Uterus (tissue), 4 donors: ENCODE data around the gene CYP1A2. TPM values are rescaled to one million over a fixed set of nuclear protein-coding genes. Genes with fewer than 3 reads are reported as not detected.

Experiments
- DNase-seq, 2 donors: peaks; one replicate each; pipeline ENCODE4 v3.0.0-alpha.2; 2019 to 2020
- H3K27ac ChIP-seq, 2 donors: fragments of 200-600 bp; sonication (generic); 1 replicate in 1 of 2; 2 replicates in 1 of 2; pipeline ENCODE4 v1.5.1; 2016 to 2018
- H3K27me3 ChIP-seq, 2 donors: fragments of 200-600 bp; sonication (generic); one replicate each; pipeline ENCODE4 v1.5.1; 2018 to 2019; ENCODE audit warnings: control low read depth in 1 of 2
- H3K36me3 ChIP-seq, 2 donors: fragments of 200-600 bp; sonication (generic); one replicate each; pipeline ENCODE4 v1.5.1; 2019; ENCODE audit warnings: control low read depth in 1 of 2
- H3K4me1 ChIP-seq, 2 donors: fragments of 200-600 bp; sonication (generic); one replicate each; pipeline ENCODE4 v1.5.1; 2018 to 2019; ENCODE audit warnings: control low read depth in 1 of 2
- H3K4me3 ChIP-seq, 2 donors: fragments of 200-600 bp; sonication (generic); 1 replicate in 1 of 2; 2 replicates in 1 of 2; pipeline ENCODE4 v1.5.1; 2018 to 2019; ENCODE audit warnings: mild to moderate bottlenecking in 1 of 2
- H3K9me3 ChIP-seq, 2 donors: fragments of 200-600 bp; sonication (generic); one replicate each; pipeline ENCODE4 v1.5.1; 2019; ENCODE audit warnings: control low read depth in 1 of 2
- POLR2A ChIP-seq, 2 donors: fragments of 450-650 bp; IDR thresholded peaks; one replicate each; pipeline ENCODE4 v1.6.1; 2016; ENCODE audit warnings: antibody characterized with exemption in 2 of 2, mild to moderate bottlenecking in 1 of 2, moderate library complexity in 1 of 2
- intact Hi-C: fragments of 100-400 bp; cut with DNase I; formaldehyde crosslinking; loops from one replicate; pipeline ENCODE4 v1.15.1; 2023; ENCODE audit warnings: low total_unique reads
- total RNA-seq, 4 donors: library from RNA; depleted of rRNA in 3 of 4; stranded (reverse); fragments of >200 nt in 3 of 4; gene quantifications; one replicate each; pipeline versions ENCODE4 v1.1.0 to v1.2.4, GENCODE V29; 2014 to 2023
- TF ChIP-seq, protein P1 (sequence below), 4 experiments: fragments of 200-600 bp in 2 of 4; fragments of 450-650 bp in 2 of 4; sonication (generic) in 2 of 4; IDR thresholded peaks; one replicate each; pipeline ENCODE4 v1.5.1; 2016 to 2019; ENCODE audit warnings: antibody characterized with exemption in 4 of 4, mild to moderate bottlenecking in 2 of 4, moderate library complexity in 1 of 4
- donor health status: DM: yes; HTN: yes; CAD: no.

The CYP1A2 gene, protein sequence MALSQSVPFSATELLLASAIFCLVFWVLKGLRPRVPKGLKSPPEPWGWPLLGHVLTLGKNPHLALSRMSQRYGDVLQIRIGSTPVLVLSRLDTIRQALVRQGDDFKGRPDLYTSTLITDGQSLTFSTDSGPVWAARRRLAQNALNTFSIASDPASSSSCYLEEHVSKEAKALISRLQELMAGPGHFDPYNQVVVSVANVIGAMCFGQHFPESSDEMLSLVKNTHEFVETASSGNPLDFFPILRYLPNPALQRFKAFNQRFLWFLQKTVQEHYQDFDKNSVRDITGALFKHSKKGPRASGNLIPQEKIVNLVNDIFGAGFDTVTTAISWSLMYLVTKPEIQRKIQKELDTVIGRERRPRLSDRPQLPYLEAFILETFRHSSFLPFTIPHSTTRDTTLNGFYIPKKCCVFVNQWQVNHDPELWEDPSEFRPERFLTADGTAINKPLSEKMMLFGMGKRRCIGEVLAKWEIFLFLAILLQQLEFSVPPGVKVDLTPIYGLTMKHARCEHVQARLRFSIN
- not detected for total RNA-seq

DNA sequence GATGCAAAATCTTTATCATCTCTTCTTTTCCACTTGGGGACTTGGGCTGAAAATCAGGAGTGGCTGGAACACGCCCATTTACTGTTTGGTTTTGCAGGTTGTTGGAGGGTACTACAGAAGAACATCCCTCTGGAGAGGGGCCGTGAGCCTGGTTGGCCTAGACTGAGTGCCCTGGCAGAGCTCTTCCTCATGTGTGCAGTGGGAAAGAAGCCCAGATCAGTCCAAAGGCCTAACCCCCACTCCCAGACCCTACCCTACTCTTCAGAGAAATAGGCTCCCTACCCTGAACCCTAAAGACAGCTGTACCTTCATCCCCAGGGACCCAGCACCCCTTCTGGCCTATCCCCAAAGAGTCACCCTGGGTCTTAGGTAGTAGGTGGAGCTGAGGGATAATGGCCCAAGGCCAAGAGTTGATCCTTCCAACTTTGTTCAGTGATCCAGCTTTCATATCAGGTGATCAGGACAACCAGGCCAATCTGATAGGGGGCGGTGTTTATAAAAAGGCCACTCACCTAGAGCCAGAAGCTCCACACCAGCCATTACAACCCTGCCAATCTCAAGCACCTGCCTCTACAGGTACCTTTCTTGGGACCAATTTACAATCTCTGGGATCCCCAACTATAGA lies at the start of gene CYP1A2:
Gene CYP1A2, plus strand, starts transcription at position 524 of the 625 bp plus-strand sequence. CDS start 894 bp downstream, outside the sequence.
- no peak within 1 kb of the TSS for H3K27ac ChIP-seq
- no peak for DNase-seq

DNA sequence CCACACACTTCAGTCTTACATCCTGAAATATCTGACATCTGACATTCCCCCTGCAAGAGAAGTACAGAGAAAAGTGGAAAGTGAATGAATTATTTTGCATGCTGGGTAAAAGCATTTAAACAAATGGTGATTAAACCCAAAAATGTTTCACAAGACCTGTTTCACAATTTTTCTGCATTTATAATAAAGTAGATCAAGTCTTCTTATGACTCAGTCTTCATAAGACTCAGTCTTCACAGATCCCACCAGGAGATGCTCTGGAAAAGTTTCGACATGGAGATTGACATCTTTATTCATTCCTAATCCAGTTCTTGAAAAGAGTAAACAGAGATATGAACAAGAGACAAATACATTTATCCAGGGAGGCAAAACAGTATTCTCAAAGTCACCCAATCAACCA lies 39.6 kb upstream of the CYP1A2 start:
- Histone ChIP-seq H3K4me1 (no peaks in the 10 kb centered on the region), H3K9me3 (no peaks in the 10 kb centered on the region), H3K36me3 (no peaks in the 10 kb centered on the region), H3K27ac (no peak overlapping the region), H3K4me3 (no peak overlapping the region), H3K27me3 (no peaks in the 10 kb centered on the region)
- intact Hi-C loops: no loop called here
- no peak for DNase-seq
- TF ChIP-seq, protein P1, sequence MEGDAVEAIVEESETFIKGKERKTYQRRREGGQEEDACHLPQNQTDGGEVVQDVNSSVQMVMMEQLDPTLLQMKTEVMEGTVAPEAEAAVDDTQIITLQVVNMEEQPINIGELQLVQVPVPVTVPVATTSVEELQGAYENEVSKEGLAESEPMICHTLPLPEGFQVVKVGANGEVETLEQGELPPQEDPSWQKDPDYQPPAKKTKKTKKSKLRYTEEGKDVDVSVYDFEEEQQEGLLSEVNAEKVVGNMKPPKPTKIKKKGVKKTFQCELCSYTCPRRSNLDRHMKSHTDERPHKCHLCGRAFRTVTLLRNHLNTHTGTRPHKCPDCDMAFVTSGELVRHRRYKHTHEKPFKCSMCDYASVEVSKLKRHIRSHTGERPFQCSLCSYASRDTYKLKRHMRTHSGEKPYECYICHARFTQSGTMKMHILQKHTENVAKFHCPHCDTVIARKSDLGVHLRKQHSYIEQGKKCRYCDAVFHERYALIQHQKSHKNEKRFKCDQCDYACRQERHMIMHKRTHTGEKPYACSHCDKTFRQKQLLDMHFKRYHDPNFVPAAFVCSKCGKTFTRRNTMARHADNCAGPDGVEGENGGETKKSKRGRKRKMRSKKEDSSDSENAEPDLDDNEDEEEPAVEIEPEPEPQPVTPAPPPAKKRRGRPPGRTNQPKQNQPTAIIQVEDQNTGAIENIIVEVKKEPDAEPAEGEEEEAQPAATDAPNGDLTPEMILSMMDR (IDR thresholded peaks at IDR 0.05): no peak
- TF ChIP-seq POLR2A (IDR thresholded peaks at IDR 0.05): no peak

More for the DNA sequence above, at the start of gene CYP1A2:
- Histone ChIP-seq H3K4me3 (no peak within 1 kb of the TSS), H3K36me3 (no peaks in the 10 kb centered on the region), H3K9me3 (no peaks in the 10 kb centered on the region), H3K27me3 (no peaks in the 10 kb centered on the region), H3K4me1 (no peaks in the 10 kb centered on the region)
- intact Hi-C loops: no loop called here
- no peak for TF ChIP-seq POLR2A (IDR thresholded peaks at IDR 0.05)
- TF ChIP-seq, protein P1 (IDR thresholded peaks at IDR 0.05): no peak

GRCh38 chr15:74709892-74710291 lies 38.8 kb upstream of the CYP1A2 start:
- Histone ChIP-seq H3K36me3 (no peaks in the 10 kb centered on the region), H3K4me3 (no peak overlapping the region), H3K4me1 (no peaks in the 10 kb centered on the region), H3K9me3 (no peaks in the 10 kb centered on the region), H3K27me3 (no peaks in the 10 kb centered on the region), H3K27ac (no peak overlapping the region)
- intact Hi-C loops: no loop called here
- no peak for TF ChIP-seq POLR2A (IDR thresholded peaks at IDR 0.05)
- TF ChIP-seq, protein P1 (IDR thresholded peaks at IDR 0.05): no peak
- no peak for DNase-seq

DNA sequence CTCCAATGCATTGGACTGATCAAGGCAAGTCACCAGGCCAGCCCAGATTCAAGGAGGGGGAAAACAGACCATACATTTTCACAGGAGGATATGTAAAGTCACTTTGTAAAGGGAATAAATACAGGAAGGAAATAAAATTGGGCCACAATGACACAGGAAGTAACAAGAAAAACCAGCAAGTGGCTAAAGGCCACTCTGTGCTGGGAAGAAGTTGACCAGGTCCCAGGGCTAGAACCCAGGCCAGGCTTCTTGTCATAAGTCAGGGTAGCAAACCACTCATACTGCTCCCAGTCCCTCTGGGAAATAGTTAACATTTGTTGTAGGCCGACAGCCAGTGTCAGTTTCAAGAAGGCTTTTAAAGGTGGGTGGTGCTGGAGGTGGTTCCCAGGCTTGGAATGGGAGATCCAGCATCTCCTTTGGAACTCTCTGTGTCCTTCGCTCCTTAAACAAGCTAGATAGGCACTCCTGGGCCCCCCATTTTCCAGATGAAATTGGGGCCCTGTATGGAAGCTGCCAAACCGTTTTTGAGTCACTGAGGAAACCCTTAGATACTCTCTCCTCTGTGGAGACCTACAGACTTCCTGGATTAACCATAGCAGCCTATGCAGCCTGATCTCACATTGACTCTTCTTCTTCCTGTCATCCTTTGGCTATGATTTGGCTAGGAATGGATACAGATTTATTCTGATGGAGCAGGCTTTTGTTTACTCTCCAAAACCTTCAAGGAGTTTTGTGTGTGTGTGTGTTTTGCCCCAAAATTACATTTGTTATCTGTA lies 38.1 kb upstream of the CYP1A2 start:
- TF ChIP-seq, protein P1 (IDR thresholded peaks at IDR 0.05): no peak
- TF ChIP-seq POLR2A (IDR thresholded peaks at IDR 0.05): no peak
- H3K27ac ChIP-seq: no peak overlapping the region
- intact Hi-C loops: no loop called here
- no peaks in the 10 kb centered on the region for H3K36me3 ChIP-seq
- no peak for DNase-seq
- no peaks in the 10 kb centered on the region for H3K27me3 ChIP-seq
- H3K4me3 ChIP-seq: no peak overlapping the region
- H3K4me1 ChIP-seq: no peaks in the 10 kb centered on the region
- no peaks in the 10 kb centered on the region for H3K9me3 ChIP-seq
